GM12874 (cell line): Measurements from ENCODE around the gene NUTM2E.
"Not testable (repeated sequence)": the region's sequence is repeated elsewhere in the genome, so short reads cannot be mapped to it uniquely, and the experiment has no call there.

ENCODE experiments used
- CTCF ChIP-seq: IDR thresholded peaks from 2 replicates; pipeline ENCODE4 v1.5.1; 2011; ENCODE audit warnings: low read depth, mild to moderate bottlenecking, control low read depth, low read length, moderate library complexity; ENCODE audit not compliant: insufficient read depth

The NUTM2E gene, protein sequence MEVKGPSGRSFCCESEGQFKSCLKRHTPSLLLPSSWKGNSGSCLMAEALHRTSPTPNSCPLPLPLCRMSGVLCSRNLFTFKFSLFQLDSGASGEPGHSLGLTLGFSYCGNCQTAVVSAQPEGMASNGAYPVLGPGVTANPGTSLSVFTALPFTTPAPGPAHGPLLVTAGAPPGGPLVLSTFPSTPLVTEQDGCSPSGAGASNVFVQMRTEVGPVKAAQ (N-terminal part only)

DNA sequence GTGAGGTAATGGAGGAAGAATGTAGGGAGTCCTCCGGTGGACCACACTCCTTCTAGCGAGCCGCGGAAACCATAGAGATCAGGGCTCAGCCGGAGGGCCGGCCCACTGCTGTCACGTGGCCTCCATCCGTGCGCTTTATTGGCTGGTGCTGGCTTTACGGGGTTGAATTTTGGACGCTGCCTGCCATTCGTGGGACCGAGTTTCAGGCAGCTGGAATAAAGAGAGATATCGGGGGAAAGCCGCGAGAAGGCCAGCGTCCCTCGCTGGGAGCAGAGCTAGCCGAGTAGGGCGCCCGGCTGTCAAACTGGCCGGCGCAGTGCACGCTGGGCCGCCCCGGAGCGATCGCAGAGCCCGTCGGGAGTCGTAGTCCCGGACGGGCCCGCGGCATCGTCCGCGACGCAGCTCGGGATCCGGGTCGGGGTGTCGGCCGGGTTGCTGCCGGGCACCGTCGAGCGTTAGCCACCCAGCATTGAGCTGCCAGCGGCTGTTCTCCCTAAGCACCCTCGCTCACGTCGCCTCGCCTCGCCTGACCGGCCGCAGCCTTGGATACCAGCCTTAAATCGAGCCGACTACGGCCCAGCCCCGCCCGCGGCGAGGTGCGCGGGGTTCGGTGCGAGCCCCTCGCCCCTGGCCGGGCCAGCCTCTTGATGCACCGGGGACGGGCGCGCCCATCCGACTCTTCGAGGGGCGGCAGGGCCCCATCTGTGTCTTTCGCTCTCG, at the start of gene NUTM2E:
TSS of gene NUTM2E (plus strand) at position 244 of the 720 bp plus-strand sequence. CDS start 15,002 bp downstream, outside the sequence.
- TF ChIP-seq CTCF: not testable (repeated sequence)

- peak; percentile 51 for TF ChIP-seq CTCF
Observed at GRCh38 chr10:79779310-79779938, 47.1 kb upstream of the NUTM2E start.
